Trophoblast cell (in vitro differentiated cells and primary cell): ENCODE measurements around the gene BMP2K.

ENCODE experiments used
- DNase-seq, 2 donors: peaks; one replicate each; pipeline ENCODE4 v3.0.0-alpha.2; 2016
- H2AFZ ChIP-seq: 2 replicates; pipeline ENCODE4 v1.6.1; 2013; ENCODE audit warnings: low read length, moderate library complexity, mild to moderate bottlenecking; ENCODE audit not compliant: insufficient read depth, poor library complexity
- H2AK5ac ChIP-seq: 2 replicates; pipeline ENCODE4 v1.6.1; 2013; ENCODE audit warnings: mild to moderate bottlenecking, low read length
- H2BK120ac ChIP-seq: 2 replicates; pipeline ENCODE4 v1.6.1; 2013; ENCODE audit warnings: low read length, mild to moderate bottlenecking, moderate library complexity; ENCODE audit not compliant: insufficient read depth, poor library complexity
- H2BK12ac ChIP-seq: 2 replicates; pipeline ENCODE4 v1.6.1; 2013; ENCODE audit warnings: mild to moderate bottlenecking, low read length, moderate library complexity
- H2BK5ac ChIP-seq: 2 replicates; pipeline ENCODE4 v1.6.1; 2013; ENCODE audit warnings: low read length, low read depth, moderate library complexity, mild to moderate bottlenecking; ENCODE audit not compliant: poor library complexity
- H3K14ac ChIP-seq: 2 replicates; pipeline ENCODE4 v1.6.1; 2013; ENCODE audit warnings: mild to moderate bottlenecking, low read length
- H3K18ac ChIP-seq: 2 replicates; pipeline ENCODE4 v1.6.1; 2013; ENCODE audit warnings: mild to moderate bottlenecking, low read length
- H3K23ac ChIP-seq: 2 replicates; pipeline ENCODE4 v1.6.1; 2013; ENCODE audit warnings: low read length
- H3K27ac ChIP-seq: 2 replicates; pipeline ENCODE4 v1.5.1; 2013; ENCODE audit warnings: low read depth, mild to moderate bottlenecking, inconsistent platforms, low read length, moderate library complexity
- H3K27me3 ChIP-seq: 2 replicates; pipeline ENCODE4 v1.6.1; 2013; ENCODE audit warnings: inconsistent platforms, mild to moderate bottlenecking, low read length, moderate library complexity; ENCODE audit not compliant: insufficient read depth
- H3K36me3 ChIP-seq, 2 experiments: 1 replicate in 1 of 2; 2 replicates in 1 of 2; pipeline ENCODE4 v1.6.1; 2013; ENCODE audit warnings: low read length in 2 of 2, mild to moderate bottlenecking in 2 of 2, moderate library complexity in 1 of 2; ENCODE audit not compliant: insufficient read depth in 2 of 2, control insufficient read depth in 1 of 2
- H3K4ac ChIP-seq: 2 replicates; pipeline ENCODE4 v1.6.1; 2013; ENCODE audit warnings: low read depth, mild to moderate bottlenecking, low read length, moderate library complexity
- H3K4me1 ChIP-seq, 2 experiments: 1 replicate in 1 of 2; 2 replicates in 1 of 2; pipeline ENCODE4 v1.6.1; 2013; ENCODE audit warnings: low read length in 2 of 2, mild to moderate bottlenecking in 2 of 2, moderate library complexity in 1 of 2; ENCODE audit not compliant: insufficient read depth in 2 of 2, control insufficient read depth in 1 of 2
- H3K4me2 ChIP-seq: 2 replicates; pipeline ENCODE4 v1.6.1; 2013; ENCODE audit warnings: inconsistent platforms, mild to moderate bottlenecking, low read length, moderate library complexity
- H3K4me3 ChIP-seq: 2 replicates; pipeline ENCODE4 v1.5.1; 2013; ENCODE audit warnings: mild to moderate bottlenecking, low read depth, low read length, inconsistent platforms
- H3K79me1 ChIP-seq: one replicate; pipeline ENCODE4 v1.6.1; 2013; ENCODE audit warnings: low read length
- H3K79me2 ChIP-seq: 2 replicates; pipeline ENCODE4 v1.6.1; 2013; ENCODE audit warnings: low read length, mild to moderate bottlenecking; ENCODE audit not compliant: control insufficient read depth, insufficient read depth, poor library complexity
- H3K9ac ChIP-seq: 2 replicates; pipeline ENCODE4 v1.6.1; 2013; ENCODE audit warnings: mild to moderate bottlenecking, low read length
- H3K9me3 ChIP-seq: 2 replicates; pipeline ENCODE4 v1.6.1; 2013; ENCODE audit warnings: low read depth, mild to moderate bottlenecking, control low read depth, inconsistent platforms, low read length; ENCODE audit not compliant: insufficient read depth
- H4K12ac ChIP-seq: 2 replicates; pipeline ENCODE4 v1.6.1; 2013; ENCODE audit warnings: low read depth, mild to moderate bottlenecking, low read length, moderate library complexity
- H4K8ac ChIP-seq: 2 replicates; pipeline ENCODE4 v1.6.1; 2013; ENCODE audit warnings: low read depth, mild to moderate bottlenecking, low read length, moderate library complexity
- H4K91ac ChIP-seq: one replicate; pipeline ENCODE4 v1.6.1; 2013; ENCODE audit warnings: low read depth, mild to moderate bottlenecking, low read length, moderate library complexity

Gene BMP2K

DNA sequence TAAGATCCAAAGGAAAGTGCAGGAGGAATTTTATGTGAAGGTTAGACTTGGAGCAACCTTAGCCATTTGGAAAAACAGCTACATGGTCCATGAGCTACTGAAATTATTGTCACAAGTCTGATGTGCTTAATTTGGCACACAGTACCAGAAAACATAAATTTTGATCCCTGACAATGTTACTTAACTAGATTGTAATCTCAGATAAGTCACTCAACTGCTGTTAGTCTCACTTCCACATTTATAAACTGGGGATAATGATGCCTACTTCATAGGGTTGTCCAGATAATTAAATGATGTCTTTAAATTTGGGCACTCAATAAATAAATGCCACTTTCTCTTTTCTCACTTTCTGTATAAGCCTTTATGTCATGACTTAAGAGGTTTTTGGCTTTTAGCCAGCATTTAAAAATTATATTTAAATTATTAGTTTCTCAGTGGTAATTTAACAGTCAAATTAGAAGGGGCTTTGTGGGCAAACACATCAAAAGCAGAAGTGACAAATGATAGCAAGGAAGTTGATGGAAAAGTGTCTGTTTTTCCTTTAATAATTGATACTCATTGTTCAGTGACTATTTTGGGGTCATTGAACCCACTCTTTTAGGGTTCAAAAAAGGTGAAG, 104.8 kb downstream of the BMP2K start:
- Histone ChIP-seq H3K9ac (no peak overlapping the region), H3K9me3 (no peaks in the 10 kb centered on the region), H3K27me3 (no peaks in the 10 kb centered on the region), H2BK120ac (no peak overlapping the region), H4K8ac (no peak overlapping the region), H3K4me1 (no peaks in the 10 kb centered on the region), H3K18ac (no peak overlapping the region), H2AK5ac (no peak overlapping the region), H2BK12ac (no peak overlapping the region), H3K4me3 (no peak overlapping the region), H3K79me1 (no peaks in the 10 kb centered on the region), H2BK5ac (no peak overlapping the region), H2AFZ (no peak overlapping the region), H3K27ac (no peak overlapping the region), H4K12ac (no peak overlapping the region), H3K4ac (no peak overlapping the region), H3K14ac (no peak overlapping the region), H3K23ac (no peak overlapping the region), H3K4me2 (no peak overlapping the region), H3K36me3 (no peaks in the 10 kb centered on the region), H4K91ac (no peak overlapping the region), H3K79me2 (no peaks in the 10 kb centered on the region)
- DNase-seq = no peak

GRCh38 chr4:78885598-78885997, 109.4 kb downstream of the BMP2K start:
- H3K18ac ChIP-seq = no peak overlapping the region
- no peaks in the 10 kb centered on the region for H3K79me2 ChIP-seq
- no peaks in the 10 kb centered on the region for H3K79me1 ChIP-seq
- no peaks in the 10 kb centered on the region for H3K4me1 ChIP-seq
- no peak overlapping the region for H4K91ac ChIP-seq
- no peak overlapping the region for H2BK120ac ChIP-seq
- H2AFZ ChIP-seq = no peak overlapping the region
- no peak overlapping the region for H3K14ac ChIP-seq
- no peak overlapping the region for H4K12ac ChIP-seq
- H3K9me3 ChIP-seq = no peaks in the 10 kb centered on the region
- H3K4me3 ChIP-seq = no peak overlapping the region
- H3K27me3 ChIP-seq = no peaks in the 10 kb centered on the region
- H3K23ac ChIP-seq = no peak overlapping the region
- H3K4ac ChIP-seq = no peak overlapping the region
- H2BK5ac ChIP-seq = no peak overlapping the region
- H3K27ac ChIP-seq = no peak overlapping the region
- no peak overlapping the region for H4K8ac ChIP-seq
- H3K4me2 ChIP-seq = no peak overlapping the region
- no peak overlapping the region for H2BK12ac ChIP-seq
- H3K9ac ChIP-seq = no peak overlapping the region
- no peaks in the 10 kb centered on the region for H3K36me3 ChIP-seq
- H2AK5ac ChIP-seq = no peak overlapping the region
- peak; percentile 17 to 87 for DNase-seq

DNA sequence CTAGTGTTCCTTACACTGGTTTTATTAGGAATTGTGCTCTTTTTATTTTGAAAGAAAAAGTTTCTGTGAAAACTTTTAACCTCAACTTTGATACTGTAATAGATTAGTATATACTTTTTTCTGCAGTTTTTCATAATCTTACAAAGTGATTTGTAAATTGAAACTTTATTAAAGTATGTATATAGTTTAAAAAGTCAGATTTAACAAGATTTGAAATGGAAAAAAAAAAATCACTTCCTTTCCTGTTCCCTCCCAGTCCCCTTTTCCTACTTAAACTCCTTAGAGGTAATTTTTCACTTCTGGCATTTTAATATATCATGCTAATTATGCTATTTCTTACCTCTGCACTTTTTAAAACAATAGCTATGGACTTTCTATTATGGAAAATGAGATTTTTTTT, 113.8 kb downstream of the BMP2K start:
- Histone ChIP-seq H2BK12ac (no peak overlapping the region), H4K8ac (no peak overlapping the region), H3K27me3 (no peaks in the 10 kb centered on the region), H4K12ac (no peak overlapping the region), H3K79me2 (no peaks in the 10 kb centered on the region), H3K4ac (no peak overlapping the region), H3K36me3 (peaks cover 0 to 3% of the 10 kb centered on the region in 2 experiments), H3K4me3 (no peak overlapping the region), H3K9me3 (no peaks in the 10 kb centered on the region), H3K14ac (no peak overlapping the region), H2BK120ac (no peak overlapping the region), H2AFZ (no peak overlapping the region), H3K18ac (no peak overlapping the region), H3K23ac (no peak overlapping the region), H4K91ac (no peak overlapping the region), H3K27ac (no peak overlapping the region), H2AK5ac (no peak overlapping the region), H3K79me1 (no peaks in the 10 kb centered on the region), H3K4me2 (no peak overlapping the region), H3K4me1 (no peaks in the 10 kb centered on the region), H2BK5ac (no peak overlapping the region), H3K9ac (no peak overlapping the region)
- no peak for DNase-seq

- Histone ChIP-seq H4K8ac (no peak overlapping the region), H3K18ac (no peak overlapping the region), H2BK5ac (no peak overlapping the region)
These were observed 123.2 kb downstream of the BMP2K start for GRCh38 chr4:78899302-78899701.

More at GRCh38 chr4:78899302-78899701, 123.2 kb downstream of the BMP2K start:
- H3K4me2 ChIP-seq = no peak overlapping the region
- no peak overlapping the region for H3K27ac ChIP-seq
- H3K4me1 ChIP-seq = no peaks in the 10 kb centered on the region
- no peak overlapping the region for H3K4ac ChIP-seq
- H3K36me3 ChIP-seq = peaks cover 2% of the 10 kb centered on the region in 2 experiments
- H3K4me3 ChIP-seq = no peak overlapping the region
- no peak overlapping the region for H3K9ac ChIP-seq
- no peak for DNase-seq
- no peaks in the 10 kb centered on the region for H3K79me1 ChIP-seq
- H3K27me3 ChIP-seq = no peaks in the 10 kb centered on the region
- H2BK120ac ChIP-seq = no peak overlapping the region
- no peaks in the 10 kb centered on the region for H3K9me3 ChIP-seq
- H2AK5ac ChIP-seq = no peak overlapping the region
- no peak overlapping the region for H2AFZ ChIP-seq
- H2BK12ac ChIP-seq = no peak overlapping the region
- no peak overlapping the region for H4K91ac ChIP-seq
- H3K23ac ChIP-seq = no peak overlapping the region
- H3K79me2 ChIP-seq = no peaks in the 10 kb centered on the region
- H3K14ac ChIP-seq = no peak overlapping the region
- no peak overlapping the region for H4K12ac ChIP-seq
